IgD-negative memory B cell (primary cell): ENCODE data around the gene TCF12. TPM values are rescaled to one million over a fixed set of nuclear protein-coding genes. Genes with fewer than 3 reads are reported as not detected.

Experiments
- H3K27ac Mint-ChIP-seq, 3 donors: one replicate each; pipeline ENCODE4 v1.8.0; 2020 to 2022; ENCODE audit warnings: mild to moderate bottlenecking in 3 of 3, mixed read lengths in 3 of 3, moderate library complexity in 1 of 3
- H3K27me3 Mint-ChIP-seq: one replicate; pipeline ENCODE4 v1.8.0; 2021; ENCODE audit warnings: mixed read lengths
- H3K36me3 Mint-ChIP-seq: one replicate; pipeline ENCODE4 v1.8.0; 2020; ENCODE audit warnings: mild to moderate bottlenecking, mixed read lengths
- H3K4me1 Mint-ChIP-seq, 3 donors: one replicate each; pipeline ENCODE4 v1.8.0; 2020 to 2022; ENCODE audit warnings: mixed read lengths in 3 of 3, mild to moderate bottlenecking in 1 of 3
- H3K4me3 Mint-ChIP-seq, 4 donors: one replicate each; pipeline ENCODE4 v1.8.0; 2020 to 2022; ENCODE audit warnings: mild to moderate bottlenecking in 4 of 4, mixed read lengths in 4 of 4, moderate library complexity in 3 of 4
- H3K9me3 Mint-ChIP-seq, 3 donors: one replicate each; pipeline ENCODE4 v1.8.0; 2020 to 2021; ENCODE audit warnings: mixed read lengths in 3 of 3, mild to moderate bottlenecking in 1 of 3
- polyA plus RNA-seq: library from polyadenylated mRNA; unstranded; fragments of 300-500 nt; fragmentation: Illumina TruSeq; gene quantifications from one replicate; pipeline ENCODE4 v1.2.3, GENCODE V29; 2021

The TCF12 gene
- polyA plus RNA-seq, 1 donor from 2014 or later = 58.0 TPM

DNA sequence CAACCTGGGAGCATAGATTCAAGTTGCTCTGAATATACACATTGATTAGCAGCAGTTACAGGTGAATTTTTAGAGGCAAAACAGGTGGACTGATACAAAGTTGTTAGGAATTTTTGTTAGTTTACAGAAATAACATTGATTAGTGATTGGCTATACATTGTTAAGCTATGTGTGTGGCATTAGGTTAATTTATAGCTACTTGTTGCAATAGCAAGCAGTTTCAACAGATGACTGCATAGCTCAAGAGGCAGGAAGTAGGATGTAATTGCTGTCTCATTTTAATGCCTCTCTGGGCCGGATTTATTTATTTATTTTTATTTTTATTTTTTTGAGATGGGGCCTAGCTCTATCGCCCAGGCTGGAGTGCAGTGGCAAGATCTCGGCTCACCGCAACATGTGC is 99.7 kb downstream of the TCF12 start:
- Mint-ChIP-seq H3K27me3 (no peaks in the 10 kb centered on the region), H3K4me3 (no peak overlapping the region), H3K9me3 (peaks cover 0 to 8% (median 4%) of the 10 kb centered on the region in 3 donors), H3K36me3 (peaks cover 6% of the 10 kb centered on the region), H3K27ac (no peak overlapping the region), H3K4me1 (peaks cover 19 to 31% (median 25%) of the 10 kb centered on the region in 3 donors)

DNA sequence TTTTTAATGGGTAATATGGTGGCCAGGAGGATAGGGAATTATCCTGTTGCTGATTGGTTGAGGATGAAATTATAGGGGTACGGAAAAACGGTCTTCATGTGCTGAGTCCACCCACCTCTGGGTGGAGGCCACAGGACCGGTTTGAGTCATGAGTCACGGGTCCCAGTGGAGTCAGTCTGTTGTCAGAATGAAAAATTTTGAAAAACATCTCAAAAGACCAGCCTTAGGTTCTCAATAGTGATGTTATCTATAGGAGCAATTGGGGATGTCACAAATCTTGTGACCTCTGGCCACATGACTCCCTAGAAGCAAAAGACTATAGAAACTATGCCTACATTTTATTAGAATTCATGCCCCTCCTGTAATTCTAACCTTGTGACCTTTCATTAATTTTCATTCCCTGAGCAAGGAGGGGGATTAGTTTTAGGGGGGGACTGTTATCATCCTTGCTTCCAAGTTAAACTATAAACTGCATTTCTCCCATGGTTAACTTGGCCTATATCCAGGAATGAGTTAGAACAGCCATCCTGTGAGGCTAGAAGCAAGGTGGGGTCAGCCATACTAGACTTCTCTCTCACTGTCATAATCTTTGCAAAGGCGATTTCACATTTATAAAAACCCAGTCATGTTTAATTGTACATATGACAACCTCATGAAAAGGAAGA is 101.2 kb downstream of the TCF12 start:
- Mint-ChIP-seq H3K4me3 (no peak overlapping the region), H3K36me3 (peaks cover 8% of the 10 kb centered on the region), H3K4me1 (peaks cover 15 to 34% (median 28%) of the 10 kb centered on the region in 3 donors), H3K9me3 (peaks cover 0 to 8% (median 4%) of the 10 kb centered on the region in 3 donors), H3K27ac (no peak overlapping the region), H3K27me3 (no peaks in the 10 kb centered on the region)

DNA sequence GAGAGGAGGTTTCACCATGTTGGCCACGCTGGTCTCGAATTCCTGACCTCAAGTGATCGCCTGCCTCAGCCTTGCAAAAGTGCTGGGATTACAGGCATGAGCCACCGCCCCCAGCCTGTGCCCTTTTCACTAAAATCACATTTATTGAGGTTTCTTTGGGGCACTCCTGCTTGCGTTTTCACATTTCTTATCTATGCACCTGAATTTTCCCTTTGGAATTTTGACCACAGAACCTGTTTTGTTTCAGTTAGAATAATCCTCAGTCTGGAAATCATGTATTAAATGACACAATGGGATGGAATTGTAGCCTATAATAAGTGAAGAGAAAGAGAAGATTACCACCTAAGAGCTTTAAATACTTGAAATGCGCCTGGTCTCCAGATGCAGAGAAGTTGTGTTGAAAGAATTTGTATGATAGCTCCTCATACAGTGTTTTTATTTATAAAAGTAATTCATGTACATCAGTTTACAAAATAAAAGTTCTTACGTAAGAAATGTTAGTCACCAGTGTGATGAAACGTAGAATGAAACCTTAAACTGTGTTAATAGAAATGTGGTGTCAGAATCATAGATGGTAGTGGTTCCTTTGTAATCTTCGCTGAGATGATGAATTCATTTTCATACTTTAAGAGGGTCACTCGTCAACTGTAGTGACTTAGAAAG is 107.0 kb downstream of the TCF12 start:
- Mint-ChIP-seq H3K4me1 (peaks cover 20 to 36% (median 20%) of the 10 kb centered on the region in 3 donors), H3K27ac (no peak overlapping the region), H3K4me3 (no peak overlapping the region), H3K9me3 (peaks cover 0 to 8% (median 6%) of the 10 kb centered on the region in 3 donors), H3K27me3 (no peaks in the 10 kb centered on the region), H3K36me3 (peaks cover 13% of the 10 kb centered on the region)

DNA sequence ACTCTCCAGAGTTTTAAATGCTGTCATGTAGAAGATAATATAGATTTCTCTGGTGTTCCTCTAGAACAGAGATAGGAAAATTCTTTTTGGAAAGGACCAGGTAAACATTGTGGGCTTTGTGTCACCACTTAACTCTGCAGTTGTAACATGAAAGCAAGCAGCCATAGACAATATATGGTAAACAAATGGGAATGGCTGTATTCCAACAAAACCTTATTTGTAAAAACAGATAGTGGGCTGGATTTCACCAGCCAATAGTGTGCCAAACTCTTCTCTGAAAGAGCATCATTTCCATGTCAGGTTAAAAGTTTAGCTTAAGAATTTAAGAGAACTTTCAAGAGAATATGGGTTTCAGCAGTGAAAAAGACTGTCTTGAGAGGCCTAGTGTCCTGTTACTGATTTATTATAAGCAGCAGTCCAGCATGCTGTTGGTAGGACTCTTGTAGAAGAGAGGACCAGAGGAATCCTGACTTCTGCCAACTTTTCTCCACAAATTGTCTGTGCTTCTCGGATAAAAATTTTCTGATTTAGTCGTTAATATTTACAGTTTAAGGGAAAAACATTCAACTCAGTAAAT is 107.7 kb downstream of the TCF12 start:
- no peak overlapping the region for H3K27ac Mint-ChIP-seq
- H3K27me3 Mint-ChIP-seq = no peaks in the 10 kb centered on the region
- H3K36me3 Mint-ChIP-seq = peaks cover 10% of the 10 kb centered on the region
- no peak overlapping the region for H3K4me3 Mint-ChIP-seq
- H3K4me1 Mint-ChIP-seq = peaks cover 20 to 31% (median 25%) of the 10 kb centered on the region in 3 donors
- H3K9me3 Mint-ChIP-seq = peaks cover 0 to 6% (median 4%) of the 10 kb centered on the region in 3 donors

DNA sequence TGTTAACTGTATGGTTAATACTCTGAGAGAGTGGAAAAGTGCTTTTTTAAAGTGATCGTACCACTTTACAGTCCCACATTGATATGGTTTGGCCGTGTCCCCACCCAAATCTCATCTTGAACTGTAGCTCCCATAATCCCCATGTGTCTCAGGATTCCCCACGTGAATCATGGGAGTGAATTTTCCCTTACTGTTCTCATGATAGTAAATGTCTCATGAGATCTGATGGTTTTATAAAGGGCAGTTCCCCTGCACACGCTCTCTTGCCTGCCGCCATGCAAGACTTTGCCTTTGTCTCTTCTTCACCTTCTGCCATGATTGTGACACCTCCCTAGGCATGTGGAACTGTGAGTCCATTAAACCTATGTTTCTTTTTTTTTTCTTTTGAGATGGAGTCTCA is 109.2 kb downstream of the TCF12 start:
- Mint-ChIP-seq H3K9me3 (peaks cover 0 to 4% (median 3%) of the 10 kb centered on the region in 3 donors), H3K27ac (no peak overlapping the region), H3K36me3 (peaks cover 10% of the 10 kb centered on the region), H3K27me3 (no peaks in the 10 kb centered on the region), H3K4me3 (no peak overlapping the region), H3K4me1 (peaks cover 25 to 39% (median 30%) of the 10 kb centered on the region in 3 donors)

DNA sequence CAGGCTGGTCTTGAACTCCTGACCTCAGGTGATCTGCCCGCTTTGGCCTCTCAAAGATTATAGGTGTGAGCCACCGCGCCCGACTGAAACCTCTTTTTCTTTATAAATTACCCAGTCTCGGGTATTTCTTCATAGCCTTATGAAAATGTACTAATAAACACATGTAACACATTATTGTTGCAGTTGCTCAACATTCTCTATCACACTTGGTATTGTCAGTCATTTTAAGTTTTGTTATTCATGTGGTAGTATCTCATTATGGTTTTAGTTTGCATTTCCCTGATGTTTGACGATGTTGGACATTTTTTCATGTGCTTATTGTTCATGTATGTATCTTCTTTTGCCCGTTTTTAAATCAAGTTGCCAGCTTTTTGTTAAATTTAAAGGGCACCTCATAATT is 109.7 kb downstream of the TCF12 start:
- peaks cover 0 to 2% (median 0%) of the 10 kb centered on the region in 3 donors for H3K9me3 Mint-ChIP-seq
- H3K27ac Mint-ChIP-seq = no peak overlapping the region
- no peaks in the 10 kb centered on the region for H3K27me3 Mint-ChIP-seq
- no peak overlapping the region for H3K4me3 Mint-ChIP-seq
- peaks cover 10% of the 10 kb centered on the region for H3K36me3 Mint-ChIP-seq
- peaks cover 19 to 39% (median 27%) of the 10 kb centered on the region in 3 donors for H3K4me1 Mint-ChIP-seq

DNA sequence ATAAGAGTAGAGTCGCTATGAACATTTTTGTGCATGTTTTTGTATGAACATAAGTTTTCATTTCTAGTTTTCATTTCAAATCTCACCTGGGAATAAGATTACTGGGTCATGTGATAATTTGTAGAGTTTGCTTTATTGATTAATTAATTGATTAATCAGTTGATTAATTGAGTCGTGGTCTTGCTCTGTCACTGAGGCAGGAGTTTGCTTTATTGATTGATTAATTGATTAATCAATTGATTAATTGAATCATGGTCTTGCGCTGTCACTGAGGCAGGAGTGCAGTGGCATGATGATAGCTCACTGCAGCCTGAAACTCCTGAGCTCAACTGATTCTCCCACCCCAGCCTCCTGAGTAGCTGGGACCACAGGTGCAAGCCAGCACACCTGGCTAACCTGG is 111.6 kb downstream of the TCF12 start:
- H3K4me3 Mint-ChIP-seq = no peak overlapping the region
- H3K9me3 Mint-ChIP-seq = peaks cover 0 to 2% (median 0%) of the 10 kb centered on the region in 3 donors
- H3K27me3 Mint-ChIP-seq = no peaks in the 10 kb centered on the region
- peaks cover 7% of the 10 kb centered on the region for H3K36me3 Mint-ChIP-seq
- peaks cover 19 to 40% (median 29%) of the 10 kb centered on the region in 3 donors for H3K4me1 Mint-ChIP-seq
- H3K27ac Mint-ChIP-seq = no peak overlapping the region

DNA sequence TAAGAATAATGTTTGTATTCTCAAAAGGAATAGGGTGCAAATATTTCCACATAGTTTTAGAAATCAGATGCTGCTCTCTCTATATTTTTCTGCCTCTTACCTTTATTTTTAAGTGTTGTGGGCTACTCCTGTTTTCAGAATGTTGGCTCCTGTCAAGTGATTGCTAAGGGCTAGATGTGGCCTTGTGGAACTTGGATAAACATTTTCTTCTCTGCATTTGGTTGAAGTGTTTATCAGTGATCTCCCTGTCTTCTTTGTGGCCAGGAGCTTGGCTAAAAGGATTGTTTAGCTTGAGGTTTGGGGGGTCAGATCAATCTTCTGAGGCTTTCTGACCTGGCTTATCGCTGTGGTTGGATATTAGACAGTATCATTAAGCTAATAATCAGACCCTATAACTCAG is 112.6 kb downstream of the TCF12 start:
- H3K9me3 Mint-ChIP-seq = peaks cover 0 to 2% (median 0%) of the 10 kb centered on the region in 3 donors
- H3K4me1 Mint-ChIP-seq = peaks cover 16 to 41% (median 34%) of the 10 kb centered on the region in 3 donors
- H3K27me3 Mint-ChIP-seq = no peaks in the 10 kb centered on the region
- H3K27ac Mint-ChIP-seq = no peak overlapping the region
- H3K4me3 Mint-ChIP-seq = no peak overlapping the region
- H3K36me3 Mint-ChIP-seq = peaks cover 7% of the 10 kb centered on the region

DNA sequence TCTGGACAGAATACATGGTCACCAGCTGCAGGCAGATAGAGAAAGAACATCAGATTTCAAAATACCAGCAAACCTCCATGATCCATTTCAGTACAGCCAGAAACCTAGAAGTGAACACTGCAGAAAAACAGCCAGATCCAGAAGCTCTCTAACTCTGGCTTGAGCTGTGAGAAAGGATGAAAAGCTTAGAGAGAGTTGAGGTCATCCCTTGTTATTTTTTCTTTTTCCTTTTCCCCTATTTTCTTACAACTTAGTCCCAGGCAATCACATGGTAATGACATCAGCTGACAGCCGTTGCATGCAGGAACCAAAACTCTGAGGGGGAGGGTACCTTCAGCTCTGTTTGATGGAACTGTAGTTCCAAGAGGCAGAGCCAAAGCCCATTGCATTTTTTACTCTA is 113.2 kb downstream of the TCF12 start:
- Mint-ChIP-seq H3K4me1 (peaks cover 20 to 46% (median 38%) of the 10 kb centered on the region in 3 donors), H3K27ac (no peak overlapping the region), H3K27me3 (no peaks in the 10 kb centered on the region)

DNA sequence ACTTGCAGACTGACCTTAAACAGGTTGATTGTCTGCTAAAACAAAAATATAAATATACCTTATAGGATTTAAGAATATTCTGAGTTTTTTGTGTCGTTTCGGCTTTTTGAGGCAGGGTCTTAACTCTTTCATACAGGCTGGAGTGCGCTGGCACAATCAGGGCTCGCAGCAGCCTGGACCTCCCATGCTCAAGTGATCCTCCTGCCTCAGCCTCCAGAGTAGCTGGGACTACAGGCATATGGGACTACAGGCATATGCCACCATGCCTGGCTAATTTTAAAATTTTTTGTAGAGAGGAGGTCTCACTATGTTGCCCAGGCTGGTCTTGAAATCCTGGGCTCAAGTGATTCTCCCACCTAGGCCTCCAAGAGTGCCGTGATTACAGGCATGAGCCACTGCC is 113.9 kb downstream of the TCF12 start:
- Mint-ChIP-seq H3K27me3 (no peaks in the 10 kb centered on the region), H3K4me1 (peaks cover 25 to 53% (median 45%) of the 10 kb centered on the region in 3 donors), H3K9me3 (peaks cover 0 to 4% (median 0%) of the 10 kb centered on the region in 3 donors), H3K27ac (no peak overlapping the region), H3K36me3 (peaks cover 7% of the 10 kb centered on the region), H3K4me3 (no peak overlapping the region)

More for the DNA sequence above, 113.2 kb downstream of the TCF12 start:
- Mint-ChIP-seq H3K4me3 (peak overlapping the region in 1 of 4 donors; percentile 49), H3K9me3 (peaks cover 0 to 2% (median 0%) of the 10 kb centered on the region in 3 donors), H3K36me3 (peaks cover 7% of the 10 kb centered on the region)

DNA sequence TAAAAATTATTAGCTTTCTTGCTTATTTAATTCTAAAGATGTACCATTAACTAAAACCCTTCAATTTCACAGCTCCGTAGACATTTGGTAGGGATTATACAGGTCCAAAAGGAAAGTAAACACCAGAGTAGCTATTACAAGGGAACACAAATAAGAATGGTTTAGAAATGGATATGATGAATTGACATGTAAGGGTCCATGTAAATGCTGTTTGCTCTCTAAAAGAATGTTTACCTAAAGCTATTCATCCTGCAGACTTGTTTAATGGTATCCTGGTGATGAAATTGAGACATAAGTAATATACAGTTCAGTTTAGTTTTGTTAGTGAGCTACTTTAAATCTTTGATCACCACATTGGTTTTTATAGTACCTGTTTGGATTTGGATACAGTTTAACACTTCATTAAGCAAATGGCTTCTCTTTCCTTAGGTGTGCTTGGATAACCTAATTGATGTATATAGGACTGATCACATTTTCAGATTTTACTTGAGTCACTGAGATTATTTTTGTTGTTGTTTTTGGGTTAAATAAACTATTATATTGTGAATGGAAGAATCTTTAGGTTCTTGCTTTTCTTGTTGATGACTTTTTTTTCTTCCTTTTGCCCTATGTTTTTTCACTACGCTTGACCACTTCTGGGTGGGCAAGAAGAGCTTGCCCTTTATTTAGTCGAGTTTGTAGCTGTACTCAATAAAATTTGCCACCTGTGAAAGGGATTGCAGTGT is 115.4 kb downstream of the TCF12 start:
- H3K4me1 Mint-ChIP-seq = peaks cover 33 to 61% (median 55%) of the 10 kb centered on the region in 3 donors
- H3K27me3 Mint-ChIP-seq = no peaks in the 10 kb centered on the region
- peaks cover 0 to 2% (median 0%) of the 10 kb centered on the region in 3 donors for H3K9me3 Mint-ChIP-seq
- peaks cover 4% of the 10 kb centered on the region for H3K36me3 Mint-ChIP-seq
- no peak overlapping the region for H3K27ac Mint-ChIP-seq
- H3K4me3 Mint-ChIP-seq = no peak overlapping the region

DNA sequence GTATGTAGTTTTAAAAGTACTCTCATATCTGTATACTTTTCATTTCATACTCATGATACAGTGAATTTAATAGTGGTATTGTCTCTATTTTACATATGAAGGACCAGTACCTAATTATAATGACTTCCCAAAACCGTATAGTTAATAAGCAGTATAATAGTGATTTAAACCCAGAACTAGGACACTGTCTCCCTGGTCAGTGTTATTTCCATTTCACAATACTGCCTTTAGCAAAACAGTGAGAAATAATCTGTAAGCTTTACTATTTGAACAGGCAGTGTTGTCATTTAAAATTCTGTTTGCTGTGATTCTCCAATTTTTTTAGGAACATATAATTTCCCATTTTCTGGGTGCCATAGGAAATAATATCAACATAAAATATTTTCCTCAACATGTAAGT is 116.2 kb downstream of the TCF12 start:
- H3K9me3 Mint-ChIP-seq = peaks cover 0 to 2% (median 0%) of the 10 kb centered on the region in 3 donors
- H3K4me1 Mint-ChIP-seq = peaks cover 39 to 65% (median 61%) of the 10 kb centered on the region in 3 donors
- no peak overlapping the region for H3K27ac Mint-ChIP-seq
- no peak overlapping the region for H3K4me3 Mint-ChIP-seq
- H3K36me3 Mint-ChIP-seq = peaks cover 4% of the 10 kb centered on the region
- H3K27me3 Mint-ChIP-seq = no peaks in the 10 kb centered on the region

DNA sequence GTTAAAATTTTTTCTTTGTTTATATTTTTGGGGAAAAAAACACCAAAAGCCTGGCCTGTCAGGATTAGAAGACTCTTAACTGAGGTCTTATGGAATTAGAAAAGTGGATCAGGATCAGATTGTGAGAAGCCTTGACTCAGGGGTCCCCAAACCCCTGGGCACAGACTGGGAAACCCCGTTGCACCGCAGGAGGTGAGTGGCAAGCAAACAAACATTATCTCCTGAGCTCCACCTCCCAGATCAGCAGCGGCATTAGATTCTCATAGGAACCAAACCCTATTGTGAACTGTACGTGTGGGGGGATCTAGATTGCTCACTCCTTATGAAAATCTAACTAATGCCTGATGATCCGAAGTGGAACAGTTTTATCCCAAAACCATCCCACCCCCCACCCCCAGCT is 117.2 kb downstream of the TCF12 start:
- Mint-ChIP-seq H3K4me3 (peak overlapping the region in 2 of 4 donors; percentile 59 to 66), H3K27me3 (no peaks in the 10 kb centered on the region), H3K4me1 (peaks cover 36 to 71% (median 64%) of the 10 kb centered on the region in 3 donors), H3K36me3 (peaks cover 2% of the 10 kb centered on the region), H3K9me3 (peaks cover 0 to 2% (median 0%) of the 10 kb centered on the region in 3 donors), H3K27ac (no peak overlapping the region)

DNA sequence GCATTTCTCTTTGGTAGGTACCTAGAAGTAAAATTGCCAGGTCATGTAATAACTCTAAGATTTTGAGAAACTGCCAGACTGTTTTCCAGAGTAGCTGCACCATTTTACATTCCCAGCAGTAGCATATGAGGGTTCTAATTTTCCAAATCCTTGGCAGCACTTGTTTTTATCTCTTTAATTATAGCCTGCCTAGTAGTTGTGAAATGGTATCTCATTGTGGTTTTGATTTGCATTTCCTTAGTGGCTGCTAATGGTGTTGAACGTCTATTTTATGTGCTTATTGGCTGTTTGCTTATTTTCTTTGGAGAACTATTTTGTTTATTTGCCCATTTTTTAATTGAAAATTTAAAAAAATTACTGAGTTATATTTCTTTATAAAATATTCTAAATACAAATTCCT is 117.9 kb downstream of the TCF12 start:
- H3K27me3 Mint-ChIP-seq = no peaks in the 10 kb centered on the region
- H3K27ac Mint-ChIP-seq = no peak overlapping the region
- H3K36me3 Mint-ChIP-seq = peaks cover 2% of the 10 kb centered on the region
- H3K4me1 Mint-ChIP-seq = peaks cover 32 to 67% (median 60%) of the 10 kb centered on the region in 3 donors
- H3K4me3 Mint-ChIP-seq = peak overlapping the region in 1 of 4 donors; percentile 11
- peaks cover 0 to 2% (median 0%) of the 10 kb centered on the region in 3 donors for H3K9me3 Mint-ChIP-seq
